ENCODE data around the gene COPS9.

The COPS9 gene

DNA sequence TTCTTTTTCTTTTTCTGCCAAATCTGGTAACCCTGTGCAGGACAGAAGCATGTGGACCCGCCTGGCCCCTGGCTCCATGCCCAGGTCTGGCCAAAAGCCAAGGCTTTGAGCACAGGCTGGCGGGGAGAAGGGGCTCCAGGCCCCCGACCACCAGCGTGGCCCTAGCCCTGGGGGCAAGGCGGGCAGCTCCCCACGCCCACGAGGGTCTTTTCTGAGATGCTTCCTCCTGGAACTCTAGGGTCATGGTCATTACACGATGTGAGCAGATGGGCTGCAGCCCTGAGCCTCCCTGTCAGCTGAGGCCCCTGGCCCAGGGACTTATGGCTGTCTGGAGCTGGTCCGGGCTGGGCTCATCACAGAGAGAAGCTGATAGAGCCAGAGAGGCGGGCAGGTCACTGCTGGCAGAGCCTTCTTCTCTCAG is 10.0 kb upstream of the COPS9 start:
- CTCF ChIA-PET = interaction anchor here (1.5 kb wide), 1 partner anchor 85 kb away, joined by 4 read pairs; no protein-coding TSS in a partner anchor
- POLR2A ChIA-PET = no interaction called here
- DNase-seq (ENCODE audit: extremely low spot score) = no peak
- no peak for TF ChIP-seq ELF4 (IDR thresholded peaks at IDR 0.05)
- TF ChIP-seq L3MBTL2 (conservative IDR thresholded peaks at IDR 0.05) = no peak

DNA sequence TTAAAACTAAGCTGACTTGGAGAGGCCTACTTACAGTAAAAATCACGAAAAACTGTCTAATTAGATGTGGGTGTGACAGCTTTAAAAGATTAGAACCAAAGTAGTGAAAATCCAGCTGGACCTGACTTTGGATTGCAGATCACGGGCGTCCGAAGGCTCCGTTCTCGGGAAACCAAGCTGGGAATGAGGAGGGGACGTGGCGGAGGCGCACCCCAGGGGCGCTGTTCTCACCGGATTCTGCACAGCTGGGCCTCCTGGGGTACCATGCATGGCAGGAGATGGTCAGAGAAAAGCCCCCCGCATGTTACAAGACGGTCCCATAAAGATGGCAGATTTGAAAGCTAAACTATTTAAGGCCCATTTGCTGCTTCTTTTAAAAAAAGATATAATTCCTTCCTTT is 9.4 kb upstream of the COPS9 start:
- CTCF ChIA-PET = interaction anchor here (0.6 to 1.5 kb wide), 2 partner anchors 84 to 1222 kb away, joined by 3 to 4 read pairs; no protein-coding TSS in a partner anchor
- POLR2A ChIA-PET = no interaction called here
- no peak for TF ChIP-seq FOXA1 (IDR thresholded peaks at IDR 0.05)
- TF ChIP-seq SP1 (IDR thresholded peaks at IDR 0.05) = no peak
- DNase-seq (ENCODE audit: extremely low spot score) = no peak

DNA sequence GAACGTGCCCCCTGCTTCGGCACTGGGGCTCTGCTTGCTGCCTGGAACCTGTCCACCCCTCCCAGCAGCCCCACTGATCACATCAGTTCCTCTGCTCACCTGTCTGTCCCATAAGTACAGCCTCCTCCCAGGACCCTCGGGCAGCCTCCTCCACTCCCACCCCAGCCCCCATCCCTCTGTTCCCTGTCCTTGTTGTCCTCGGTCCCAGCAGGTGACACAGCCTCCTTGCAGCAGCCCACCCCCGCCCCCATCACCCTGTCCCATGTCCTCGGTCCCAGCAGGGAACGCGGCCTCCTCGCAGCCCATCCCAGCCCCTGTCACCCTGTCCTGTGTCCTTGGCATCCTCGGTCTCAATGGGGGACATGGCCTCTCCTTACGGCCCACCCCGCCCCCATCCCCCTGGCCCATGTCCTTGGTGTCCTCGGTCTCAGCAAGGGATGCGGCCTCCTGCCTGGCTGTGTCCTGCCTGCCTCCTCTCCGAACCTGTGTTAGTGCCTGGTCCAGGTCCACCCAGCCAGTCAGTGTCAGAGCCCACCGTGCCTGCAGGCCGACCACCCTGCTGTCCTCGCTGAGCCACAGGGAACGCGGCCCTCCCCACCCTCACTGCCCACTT is 8.7 kb upstream of the COPS9 start:
- DNase-seq (ENCODE audit: extremely low spot score) = no peak
- ChIA-PET POLR2A (interaction anchor here (1.3 kb wide), 1 partner anchor 86 kb away, joined by 4 read pairs; no protein-coding TSS in a partner anchor), CTCF (interaction anchor here (0.8 to 2.4 kb wide), 2 partner anchors 81 to 84 kb away, joined by 3 to 24 read pairs; no protein-coding TSS in a partner anchor)
- TF ChIP-seq TARDBP (IDR thresholded peaks at IDR 0.05) (no peak), FOXK2 (IDR thresholded peaks at IDR 0.05) (no peak), SP1 (IDR thresholded peaks at IDR 0.05) (no peak), ELF4 (IDR thresholded peaks at IDR 0.05) (no peak), L3MBTL2 (conservative IDR thresholded peaks at IDR 0.05) (no peak), ZNF384 (IDR thresholded peaks at IDR 0.05) (no peak), HDGF (IDR thresholded peaks at IDR 0.05; ENCODE audit: borderline replicate concordance) (no peak), FOXM1 (IDR thresholded peaks at IDR 0.05; ENCODE audit: borderline replicate concordance) (no peak)

DNA sequence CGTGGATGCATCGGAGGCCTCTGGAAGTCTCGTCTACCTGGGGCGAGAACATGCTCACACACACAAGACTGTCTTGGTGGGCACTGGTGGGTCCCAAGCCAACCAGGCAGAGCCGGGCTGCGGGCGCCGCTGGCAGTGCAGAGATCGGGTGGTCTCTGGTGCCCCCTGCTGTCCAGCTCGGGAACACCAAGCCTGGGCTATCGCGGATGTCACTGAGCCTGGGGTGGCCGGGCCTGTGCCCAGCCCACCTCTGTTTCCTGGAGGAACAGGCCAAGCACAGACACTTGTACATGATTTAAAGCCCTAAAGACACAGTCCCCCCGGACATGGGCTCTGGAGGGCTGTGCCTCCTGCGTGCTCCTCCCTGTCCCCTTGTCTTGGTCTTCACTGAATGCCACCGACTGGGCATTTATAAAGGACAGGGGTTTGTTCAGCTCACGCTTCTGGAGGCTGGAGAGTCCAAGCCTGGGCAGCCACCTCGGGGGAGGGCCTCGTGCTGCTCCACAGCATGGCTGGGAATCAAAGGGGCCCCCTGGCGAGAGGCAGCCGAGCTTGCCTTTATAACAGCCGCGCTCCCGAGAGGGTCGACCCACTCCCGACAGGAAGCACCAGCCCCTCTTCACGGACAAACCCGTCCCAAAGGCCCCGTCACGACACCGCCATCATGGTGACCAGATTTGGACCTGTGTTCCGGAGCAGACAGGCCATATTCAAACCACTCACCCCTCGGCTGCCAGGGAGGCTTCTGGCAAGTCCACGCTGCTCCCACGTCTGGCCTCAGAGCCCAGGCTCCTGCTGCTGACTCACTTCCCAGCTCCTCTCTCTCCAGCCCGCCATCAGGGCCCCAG is 7.9 kb upstream of the COPS9 start:
- CTCF ChIA-PET = interaction anchor here (0.8 to 2.4 kb wide), 3 partner anchors 80 to 88 kb away, joined by 3 to 24 read pairs (median 3); no protein-coding TSS in a partner anchor
- POLR2A ChIA-PET = interaction anchor here (1.3 kb wide), 1 partner anchor 85 kb away, joined by 4 read pairs; no protein-coding TSS in a partner anchor
- TF ChIP-seq FOXK2 (IDR thresholded peaks at IDR 0.05) (no peak), FOXA1 (IDR thresholded peaks at IDR 0.05) (no peak), FOXM1 (IDR thresholded peaks at IDR 0.05; ENCODE audit: borderline replicate concordance) (no peak), NFRKB (IDR thresholded peaks at IDR 0.05) (no peak)
- peak; percentile 84 for DNase-seq (ENCODE audit: extremely low spot score)

DNA sequence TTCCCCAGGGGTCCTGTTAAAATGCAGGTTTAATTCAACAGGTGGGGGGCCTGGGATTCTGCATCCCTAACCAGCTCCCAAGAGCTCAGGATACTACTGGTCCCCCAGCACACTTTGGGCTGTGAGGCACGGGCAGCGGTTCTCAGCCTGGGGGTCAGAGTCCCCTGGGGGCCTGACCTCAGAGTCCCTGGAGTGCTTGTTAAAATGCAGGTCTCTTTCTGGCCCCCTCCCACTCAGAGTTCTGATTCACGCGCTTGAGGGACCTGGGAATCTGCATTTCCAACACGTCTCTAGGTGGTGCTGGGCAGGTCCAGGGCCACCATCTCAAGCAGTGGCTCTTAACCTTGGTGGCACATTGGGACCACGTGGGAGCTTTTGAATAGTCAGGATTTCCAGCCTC is 7.2 kb upstream of the COPS9 start:
- DNase-seq (ENCODE audit: extremely low spot score) = no peak
- ChIA-PET POLR2A (interaction anchor here (1.3 kb wide), 1 partner anchor 85 kb away, joined by 4 read pairs; no protein-coding TSS in a partner anchor), CTCF (interaction anchor here (0.6 to 2.4 kb wide), 3 partner anchors 83 to 361 kb away, joined by 3 to 24 read pairs (median 6); no protein-coding TSS in a partner anchor)
- TF ChIP-seq HDGF (IDR thresholded peaks at IDR 0.05; ENCODE audit: borderline replicate concordance) (no peak), TARDBP (IDR thresholded peaks at IDR 0.05) (no peak), ZNF384 (IDR thresholded peaks at IDR 0.05) (no peak), SUZ12 (IDR thresholded peaks at IDR 0.05) (no peak), CTBP1 (IDR thresholded peaks at IDR 0.05; ENCODE audit: borderline replicate concordance) (no peak), NFRKB (IDR thresholded peaks at IDR 0.05) (no peak), FOXM1 (IDR thresholded peaks at IDR 0.05; ENCODE audit: borderline replicate concordance) (no peak), LEF1 (IDR thresholded peaks at IDR 0.05; ENCODE audit: borderline replicate concordance) (no peak), BHLHE40 (IDR thresholded peaks at IDR 0.05; ENCODE audit: borderline replicate concordance) (no peak), L3MBTL2 (conservative IDR thresholded peaks at IDR 0.05) (no peak), ARNT (IDR thresholded peaks at IDR 0.05) (no peak), SP1 (IDR thresholded peaks at IDR 0.05) (no peak), FOXA1 (IDR thresholded peaks at IDR 0.05) (no peak), FOXK2 (IDR thresholded peaks at IDR 0.05) (no peak), ELF4 (IDR thresholded peaks at IDR 0.05) (no peak)
- TF ChIP-seq, protein P1, sequence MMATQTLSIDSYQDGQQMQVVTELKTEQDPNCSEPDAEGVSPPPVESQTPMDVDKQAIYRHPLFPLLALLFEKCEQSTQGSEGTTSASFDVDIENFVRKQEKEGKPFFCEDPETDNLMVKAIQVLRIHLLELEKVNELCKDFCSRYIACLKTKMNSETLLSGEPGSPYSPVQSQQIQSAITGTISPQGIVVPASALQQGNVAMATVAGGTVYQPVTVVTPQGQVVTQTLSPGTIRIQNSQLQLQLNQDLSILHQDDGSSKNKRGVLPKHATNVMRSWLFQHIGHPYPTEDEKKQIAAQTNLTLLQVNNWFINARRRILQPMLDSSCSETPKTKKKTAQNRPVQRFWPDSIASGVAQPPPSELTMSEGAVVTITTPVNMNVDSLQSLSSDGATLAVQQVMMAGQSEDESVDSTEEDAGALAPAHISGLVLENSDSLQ (IDR thresholded peaks at IDR 0.05) = no peak

DNA sequence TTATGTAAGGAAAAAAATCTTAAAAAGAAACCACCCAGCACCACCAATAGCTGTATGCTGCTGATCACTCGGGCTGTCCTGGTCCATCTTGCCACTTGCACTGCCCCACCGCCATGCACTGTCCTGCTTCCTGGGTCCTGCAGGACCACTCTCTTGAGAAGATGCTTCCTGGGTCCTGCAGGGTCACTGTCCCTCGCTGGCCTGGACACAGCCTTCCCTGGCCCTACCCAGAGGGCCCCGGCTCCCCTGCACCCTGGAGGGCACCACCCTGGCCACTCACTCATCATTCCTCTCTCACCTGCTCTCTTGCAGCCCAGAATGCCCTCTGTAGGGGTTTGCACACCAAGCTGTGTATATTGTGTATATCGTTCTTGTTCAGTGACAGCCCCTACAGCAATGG is 6.8 kb upstream of the COPS9 start:
- ChIA-PET POLR2A (no interaction called here), CTCF (interaction anchor here (0.6 to 2.4 kb wide), 2 partner anchors 82 to 361 kb away, joined by 6 to 24 read pairs; no protein-coding TSS in a partner anchor)
- no peak for DNase-seq (ENCODE audit: extremely low spot score)
- TF ChIP-seq SUZ12 (IDR thresholded peaks at IDR 0.05) (no peak), ARNT (IDR thresholded peaks at IDR 0.05) (no peak), TARDBP (IDR thresholded peaks at IDR 0.05) (no peak), ELF4 (IDR thresholded peaks at IDR 0.05) (no peak), FOXM1 (IDR thresholded peaks at IDR 0.05; ENCODE audit: borderline replicate concordance) (no peak), L3MBTL2 (conservative IDR thresholded peaks at IDR 0.05) (no peak)

DNA sequence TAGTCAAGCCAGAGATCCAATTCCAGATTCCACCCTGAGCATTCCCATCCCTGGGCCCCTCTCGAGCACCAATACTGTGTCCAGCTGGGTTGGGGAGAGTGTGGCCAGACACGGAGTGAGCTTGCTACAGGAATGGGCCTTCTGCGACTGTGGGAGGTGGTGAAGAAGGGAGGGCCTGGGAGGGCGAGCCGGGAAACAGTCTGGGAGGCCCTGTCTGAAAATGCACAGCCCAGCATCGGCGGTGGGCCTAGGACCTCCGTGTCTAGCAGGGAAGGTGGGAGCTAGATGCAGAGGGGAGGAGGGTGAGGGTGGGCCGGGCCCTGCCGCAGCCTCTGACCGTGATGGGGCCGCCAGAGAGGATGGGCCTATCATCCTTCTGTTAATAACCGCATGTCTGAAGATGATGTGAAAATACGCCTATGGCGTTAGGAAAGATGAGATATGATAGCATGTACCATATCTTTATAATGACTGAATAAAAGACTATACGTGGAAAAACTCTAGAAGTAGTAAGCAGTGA is 6.2 kb upstream of the COPS9 start:
- DNase-seq (ENCODE audit: extremely low spot score) = no peak
- TF ChIP-seq L3MBTL2 (conservative IDR thresholded peaks at IDR 0.05) = no peak
- no peak for TF ChIP-seq NFRKB (IDR thresholded peaks at IDR 0.05)
- TF ChIP-seq TARDBP (IDR thresholded peaks at IDR 0.05) = no peak
- TF ChIP-seq FOXM1 (IDR thresholded peaks at IDR 0.05; ENCODE audit: borderline replicate concordance) = no peak
- no peak for TF ChIP-seq LEF1 (IDR thresholded peaks at IDR 0.05; ENCODE audit: borderline replicate concordance)
- TF ChIP-seq FOXA1 (IDR thresholded peaks at IDR 0.05) = no peak
- no peak for TF ChIP-seq SP1 (IDR thresholded peaks at IDR 0.05)
- CTCF ChIA-PET = interaction anchor here (0.8 to 2.6 kb wide), 3 partner anchors 9 to 82 kb away, joined by 3 to 24 read pairs (median 12); no protein-coding TSS in a partner anchor
- POLR2A ChIA-PET = no interaction called here
